ENCODE data around the gene C2orf66.

The C2orf66 gene

GRCh38 chr2:196845371-196845770 lies 36.2 kb upstream of the C2orf66 start:
- TF ChIP-seq CTCF (IDR thresholded peaks at IDR 0.05; ENCODE audit: unreplicated experiment in 3 of 3): no peak
- Mint-ChIP-seq H3K36me3 (ENCODE audit: low read depth) (peaks cover 47% of the 10 kb centered on the region), H3K27ac (no peak overlapping the region), H3K4me3 (no peak overlapping the region), H3K9me3 (no peaks in the 10 kb centered on the region), H3K27me3 (ENCODE audit: low read depth) (no peaks in the 10 kb centered on the region), H3K4me1 (no peaks in the 10 kb centered on the region)

GRCh38 chr2:196840171-196840570 lies 31.0 kb upstream of the C2orf66 start:
- Mint-ChIP-seq H3K4me1 (no peaks in the 10 kb centered on the region), H3K27ac (no peak overlapping the region), H3K4me3 (no peak overlapping the region), H3K36me3 (ENCODE audit: low read depth) (peaks cover 38% of the 10 kb centered on the region), H3K27me3 (ENCODE audit: low read depth) (no peaks in the 10 kb centered on the region), H3K9me3 (no peaks in the 10 kb centered on the region)
- no peak for TF ChIP-seq CTCF (IDR thresholded peaks at IDR 0.05; ENCODE audit: unreplicated experiment in 3 of 3)

- TF ChIP-seq CTCF (IDR thresholded peaks at IDR 0.05; ENCODE audit: unreplicated experiment in 3 of 3): no peak
- Mint-ChIP-seq H3K36me3 (ENCODE audit: low read depth) (peaks cover 35% of the 10 kb centered on the region), H3K9me3 (no peaks in the 10 kb centered on the region), H3K4me3 (no peak overlapping the region), H3K4me1 (no peaks in the 10 kb centered on the region), H3K27me3 (ENCODE audit: low read depth) (no peaks in the 10 kb centered on the region), H3K27ac (no peak overlapping the region)
Observed at GRCh38 chr2:196839574-196839973, 30.4 kb upstream of the C2orf66 start.

GRCh38 chr2:196836440-196836839 lies 27.3 kb upstream of the C2orf66 start:
- Mint-ChIP-seq H3K27ac (no peak overlapping the region), H3K4me1 (no peaks in the 10 kb centered on the region), H3K27me3 (ENCODE audit: low read depth) (no peaks in the 10 kb centered on the region), H3K4me3 (no peak overlapping the region), H3K9me3 (no peaks in the 10 kb centered on the region), H3K36me3 (ENCODE audit: low read depth) (peaks cover 35% of the 10 kb centered on the region)
- no peak for TF ChIP-seq CTCF (IDR thresholded peaks at IDR 0.05; ENCODE audit: unreplicated experiment in 3 of 3)

GRCh38 chr2:196830701-196831100 lies 21.5 kb upstream of the C2orf66 start:
- TF ChIP-seq CTCF (IDR thresholded peaks at IDR 0.05; ENCODE audit: unreplicated experiment in 3 of 3): no peak
- Mint-ChIP-seq H3K9me3 (no peaks in the 10 kb centered on the region), H3K4me1 (no peaks in the 10 kb centered on the region), H3K27me3 (ENCODE audit: low read depth) (no peaks in the 10 kb centered on the region), H3K36me3 (ENCODE audit: low read depth) (peaks cover 17% of the 10 kb centered on the region), H3K4me3 (no peak overlapping the region), H3K27ac (no peak overlapping the region)

GRCh38 chr2:196827356-196827755 lies 18.2 kb upstream of the C2orf66 start:
- no peak for TF ChIP-seq CTCF (IDR thresholded peaks at IDR 0.05; ENCODE audit: unreplicated experiment in 3 of 3)
- H3K27ac Mint-ChIP-seq: no peak overlapping the region
- peaks cover 14% of the 10 kb centered on the region for H3K36me3 Mint-ChIP-seq (ENCODE audit: low read depth)
- H3K9me3 Mint-ChIP-seq: peaks cover under 1% of the 10 kb centered on the region
- H3K27me3 Mint-ChIP-seq (ENCODE audit: low read depth): no peaks in the 10 kb centered on the region
- no peak overlapping the region for H3K4me3 Mint-ChIP-seq
- no peaks in the 10 kb centered on the region for H3K4me1 Mint-ChIP-seq

Data from nephron (organoid).